ENCODE measurements around the gene CLINT1.
A peak's percentile ranks its signal among the peaks of the same experiment; 100 is the strongest.

Gene CLINT1

DNA sequence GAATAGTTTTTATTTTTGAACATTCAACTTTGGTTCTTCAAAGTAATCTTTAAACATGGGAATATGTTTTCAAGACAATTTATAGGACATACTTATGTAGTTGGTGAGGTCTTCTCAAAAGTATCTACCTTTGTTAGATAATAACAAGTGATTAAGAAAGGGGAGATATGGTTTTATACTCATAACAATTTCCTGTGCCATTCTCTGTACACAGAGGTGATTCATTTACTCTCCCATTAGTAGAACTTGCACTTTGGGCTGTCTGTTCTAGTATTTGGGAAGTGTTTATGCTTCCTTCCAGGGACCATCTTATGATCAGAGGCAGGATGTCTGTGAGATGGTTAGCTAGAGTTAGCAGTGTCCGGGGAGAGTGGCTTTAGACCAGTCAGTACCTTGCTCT is 100.2 kb downstream of the CLINT1 start:
- DNase-seq (ENCODE audit: low spot score): no peak

DNA sequence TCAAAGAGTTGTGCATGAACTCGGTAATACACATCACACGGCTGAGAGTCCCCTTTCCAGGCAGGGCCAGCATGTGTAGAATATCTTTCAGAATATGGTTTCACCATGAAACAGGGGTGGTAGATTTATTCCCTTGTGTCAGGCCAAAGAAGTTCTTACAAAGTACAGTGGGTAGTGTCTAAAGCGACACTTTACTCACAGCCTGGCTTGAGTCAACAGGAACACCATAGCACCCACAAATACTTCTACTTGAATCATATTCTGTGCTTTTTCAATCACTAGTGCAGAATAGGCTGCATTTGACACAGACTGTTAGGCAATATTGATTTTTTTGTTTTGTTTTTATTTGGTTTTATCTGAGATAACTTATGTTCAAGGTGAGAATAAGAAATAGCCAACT is 102.8 kb downstream of the CLINT1 start:
- no peak for DNase-seq (ENCODE audit: low spot score)

DNA sequence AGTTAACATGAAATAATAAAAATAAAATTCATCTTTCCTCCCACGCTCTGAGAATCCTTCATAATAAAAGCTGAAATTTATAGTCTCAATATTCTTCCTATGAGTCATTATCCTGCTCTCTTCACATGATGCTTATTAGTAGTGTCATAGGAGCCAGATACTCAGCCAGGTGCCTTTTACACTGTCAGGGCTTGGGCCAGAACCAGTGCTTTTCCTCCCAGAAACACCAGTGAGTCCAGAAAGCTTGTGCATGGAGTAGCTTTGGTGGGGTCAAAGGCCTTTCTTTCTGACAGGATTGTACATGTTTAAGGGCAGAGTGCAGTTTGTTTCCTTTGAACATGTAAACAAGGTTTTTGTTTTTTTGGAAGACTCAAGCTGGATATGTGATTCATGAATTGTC is 108.6 kb downstream of the CLINT1 start:
- DNase-seq (ENCODE audit: low spot score): no peak

DNA sequence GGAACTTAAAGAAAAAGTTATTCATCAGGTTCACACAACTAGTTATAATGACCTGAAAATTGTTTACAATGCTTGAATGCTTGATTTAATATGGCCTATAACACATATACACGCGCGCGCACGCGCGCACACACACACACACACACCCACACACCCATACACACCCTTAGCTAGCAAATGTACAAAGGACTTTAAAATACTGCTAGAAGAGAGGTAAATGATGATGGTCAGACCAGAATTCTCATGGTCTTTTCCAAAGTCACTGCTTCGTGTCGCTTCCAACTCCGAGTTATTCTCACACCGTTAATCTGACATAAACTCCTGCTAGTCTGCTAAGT is 109.5 kb downstream of the CLINT1 start:
- DNase-seq (ENCODE audit: low spot score): no peak

DNA sequence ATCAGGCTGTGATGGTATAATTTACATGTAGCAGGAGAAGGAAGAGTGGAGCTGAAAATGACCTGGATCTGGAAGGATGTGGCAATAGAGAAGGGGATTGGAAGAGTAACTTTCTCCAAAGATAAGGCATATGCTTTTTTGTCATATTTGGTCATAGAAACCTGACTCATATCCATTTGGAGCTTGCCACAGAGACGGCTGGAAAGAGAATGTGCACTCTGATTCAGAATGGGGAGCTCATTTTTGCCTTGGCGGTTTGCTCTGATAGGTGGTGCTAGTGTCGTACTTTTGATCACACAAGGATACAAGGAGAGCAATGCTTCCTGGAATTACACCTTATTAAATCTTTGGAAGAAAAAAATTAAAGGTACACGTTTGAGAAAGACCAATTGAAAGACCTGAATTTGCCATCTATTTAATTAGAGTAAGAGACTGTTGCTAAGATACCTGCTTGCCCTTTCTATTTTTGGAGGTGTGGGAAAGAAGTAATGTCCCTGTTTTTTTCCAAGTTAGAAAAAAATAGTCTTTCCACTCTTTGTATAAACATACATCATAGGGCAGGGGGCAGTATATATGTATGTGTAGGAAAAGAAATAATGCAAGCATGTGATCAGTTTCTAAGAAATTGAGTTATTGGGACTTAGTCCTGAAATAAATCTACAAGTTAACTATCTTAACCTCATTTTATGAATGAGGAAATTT is 110.0 kb downstream of the CLINT1 start:
- no peak for DNase-seq (ENCODE audit: low spot score)

DNA sequence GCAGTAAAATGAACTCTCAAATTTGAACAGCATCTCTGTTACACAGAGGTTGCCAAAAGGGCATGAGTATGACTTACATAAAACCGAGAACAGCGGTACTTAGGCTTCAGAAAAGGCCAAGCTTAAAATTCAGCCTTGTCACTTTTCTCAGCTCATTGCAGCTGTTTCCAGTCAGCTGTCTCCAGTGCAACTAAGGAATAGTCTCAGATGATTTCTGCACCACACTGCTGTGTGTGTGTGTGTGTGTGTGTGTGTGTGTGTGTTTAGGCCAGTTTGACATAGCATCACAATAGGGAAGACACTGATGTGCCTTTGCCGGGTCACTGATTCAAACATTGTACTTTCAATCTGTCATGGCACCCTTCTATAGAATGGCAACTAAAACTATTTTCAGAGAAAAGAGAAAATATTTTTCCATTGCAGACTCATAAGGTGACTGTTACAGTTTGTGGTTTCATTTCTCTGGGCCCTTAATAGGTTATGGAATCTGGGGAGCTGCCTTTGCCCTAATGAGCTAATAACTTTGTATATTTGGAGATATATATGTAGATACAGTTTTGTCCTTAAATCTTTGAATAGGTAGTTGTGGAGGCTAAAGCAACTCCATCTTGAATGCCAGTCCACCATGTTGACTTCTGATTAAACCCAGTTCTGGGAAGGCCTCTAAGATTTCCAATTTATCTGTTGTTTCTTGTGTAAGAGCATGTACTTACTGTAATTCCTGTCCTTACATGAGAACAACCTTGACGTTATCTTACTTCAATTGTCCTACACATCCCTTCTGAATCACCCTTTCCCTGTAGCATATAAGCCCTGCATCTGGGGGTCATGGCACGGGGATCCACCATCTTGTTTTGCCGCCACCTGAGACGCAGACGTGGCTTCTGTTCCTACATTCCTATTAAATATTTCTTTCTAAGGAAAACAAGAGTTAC is 110.9 kb downstream of the CLINT1 start:
- no peak for DNase-seq (ENCODE audit: low spot score)

DNA sequence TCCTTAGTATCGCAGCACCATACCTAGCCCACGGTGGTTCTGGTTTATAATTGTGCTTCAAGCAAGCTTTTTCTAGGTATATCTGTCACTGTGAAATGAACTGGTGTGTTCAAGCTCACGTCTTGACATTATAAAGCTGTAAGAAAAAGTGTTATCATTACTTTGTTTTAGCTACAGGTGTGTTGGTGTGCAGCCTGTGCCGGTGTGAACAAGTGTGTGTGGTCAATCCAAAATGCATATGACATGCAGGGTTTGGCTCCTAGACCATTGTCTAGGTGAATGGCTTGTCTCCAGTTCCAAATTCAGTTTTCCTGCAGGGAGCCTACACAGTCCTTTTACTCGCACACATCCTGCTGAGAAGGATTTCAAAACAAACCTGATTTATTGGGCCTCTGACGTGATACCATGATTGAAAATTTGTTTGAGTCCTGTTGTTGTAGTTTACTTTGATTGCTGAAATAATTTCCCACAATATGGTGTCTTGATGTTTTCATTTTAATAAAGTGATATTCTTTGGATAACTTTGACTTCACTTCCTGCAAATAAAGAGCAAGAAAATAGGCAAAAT is 111.7 kb downstream of the CLINT1 start:
- no peak for DNase-seq (ENCODE audit: low spot score)

DNA sequence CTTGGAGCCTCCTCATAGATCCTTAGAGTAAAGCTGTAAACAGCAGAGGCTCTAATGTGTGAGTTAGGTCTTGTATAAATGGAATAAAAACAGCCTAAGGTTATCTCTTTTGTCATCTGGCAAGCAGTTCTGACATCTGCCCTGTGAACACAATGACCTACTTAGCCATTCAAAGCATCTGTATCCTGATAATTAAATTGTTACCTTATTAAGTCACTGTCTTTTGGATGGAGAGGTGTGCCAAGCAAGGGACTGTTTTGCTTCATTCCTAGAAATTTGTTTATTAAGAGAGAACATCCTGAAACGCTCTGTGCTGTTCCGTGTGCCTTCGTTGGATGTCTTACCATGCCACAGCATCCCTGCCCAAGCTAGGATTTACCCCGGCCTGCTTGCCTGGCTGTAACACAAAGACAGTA is 113.9 kb downstream of the CLINT1 start:
- DNase-seq (ENCODE audit: low spot score): no peak

DNA sequence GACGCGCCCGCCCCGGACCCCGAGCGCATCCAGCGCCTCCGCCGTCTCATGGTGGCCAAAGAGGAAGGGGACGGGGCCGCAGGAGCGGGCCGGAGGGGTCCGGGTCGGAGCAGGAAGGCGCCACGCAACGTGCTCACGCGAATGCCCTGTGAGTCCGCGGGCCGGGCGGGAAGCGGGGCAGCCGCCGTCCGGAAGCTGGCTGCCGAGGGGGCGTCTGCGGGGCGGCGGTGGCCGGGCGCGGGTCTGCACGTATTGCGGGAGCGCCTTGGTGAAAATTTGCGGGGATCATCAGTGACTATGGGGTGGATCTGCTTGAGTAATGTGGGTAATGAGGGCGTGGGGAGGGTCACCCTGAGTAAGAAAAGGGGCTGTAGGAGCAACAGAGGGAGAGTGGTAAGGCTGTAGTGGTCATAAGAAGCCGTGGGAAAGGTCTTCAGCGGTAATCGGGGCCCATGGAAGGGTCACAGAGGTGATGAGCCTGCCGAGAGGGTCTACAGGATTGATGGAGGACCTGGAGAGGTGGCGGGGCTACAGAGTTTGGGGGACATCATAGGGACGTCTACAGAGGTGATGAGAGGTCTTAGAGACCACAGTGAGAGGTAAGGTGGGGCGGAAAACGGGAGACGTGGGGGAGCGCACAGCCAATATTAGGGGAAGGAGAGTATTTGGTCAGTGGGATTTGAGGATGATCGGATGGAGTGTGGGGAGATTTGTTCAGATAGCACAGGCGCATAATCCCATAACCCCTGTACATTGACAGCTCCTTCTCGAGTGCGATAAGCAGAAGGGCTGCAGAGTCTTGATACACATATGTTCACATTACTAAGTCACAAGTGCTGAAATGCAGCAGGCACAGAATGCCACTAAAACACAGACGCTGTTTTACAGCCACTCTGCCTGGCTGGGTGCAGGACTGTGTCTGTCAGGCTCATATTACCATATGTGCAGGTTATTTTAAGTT is 114.6 kb downstream of the CLINT1 start:
- DNase-seq (ENCODE audit: low spot score): peak; percentile 74

DNA sequence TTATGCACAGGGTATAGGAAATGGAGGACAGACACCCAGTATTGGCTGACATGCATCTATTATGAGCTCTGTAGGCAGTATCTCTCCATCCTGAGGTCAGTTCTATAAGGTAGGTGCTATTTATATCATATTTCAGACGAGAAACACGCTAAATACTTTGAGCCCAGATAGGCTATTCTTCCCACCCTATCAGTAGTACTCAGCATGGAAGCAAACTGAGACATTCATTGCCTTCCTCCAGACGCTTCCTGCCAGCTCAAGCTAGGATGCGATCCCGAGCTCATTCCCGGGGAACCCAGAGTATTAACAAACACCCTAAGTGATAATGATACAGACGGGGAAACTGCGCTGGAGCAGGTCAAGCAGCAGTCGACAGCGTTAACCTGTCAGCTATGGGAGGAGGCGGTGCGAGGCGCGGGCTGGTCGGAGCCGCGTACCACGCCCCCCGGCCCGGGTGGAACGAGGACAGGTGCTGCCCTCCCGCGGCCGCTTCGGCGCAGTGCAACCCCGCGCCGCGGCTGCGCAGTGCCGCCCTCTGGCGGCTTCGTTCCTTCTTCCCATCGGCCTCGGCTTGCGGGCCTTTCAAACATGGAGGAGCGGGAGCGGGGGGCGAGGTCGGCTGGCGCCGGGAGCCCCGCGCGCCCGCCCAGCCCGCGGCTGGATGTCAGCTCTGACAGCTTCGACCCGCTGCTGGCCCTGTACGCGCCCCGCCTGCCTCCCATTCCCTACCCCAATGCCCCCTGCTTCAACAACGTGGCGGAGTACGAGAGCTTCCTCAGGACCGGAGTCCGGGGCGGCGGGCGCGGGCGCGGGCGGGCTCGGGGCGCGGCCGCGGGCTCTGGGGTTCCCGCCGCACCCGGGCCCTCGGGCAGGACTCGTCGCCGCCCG is 115.5 kb downstream of the CLINT1 start, which contains the start of gene LSM11:
Gene LSM11, plus strand, starts transcription at position 550 of the 888 bp plus-strand sequence. Its CDS starts 39 bp downstream, at position 589.
- peak; percentile 91 for DNase-seq (ENCODE audit: low spot score)

DNA sequence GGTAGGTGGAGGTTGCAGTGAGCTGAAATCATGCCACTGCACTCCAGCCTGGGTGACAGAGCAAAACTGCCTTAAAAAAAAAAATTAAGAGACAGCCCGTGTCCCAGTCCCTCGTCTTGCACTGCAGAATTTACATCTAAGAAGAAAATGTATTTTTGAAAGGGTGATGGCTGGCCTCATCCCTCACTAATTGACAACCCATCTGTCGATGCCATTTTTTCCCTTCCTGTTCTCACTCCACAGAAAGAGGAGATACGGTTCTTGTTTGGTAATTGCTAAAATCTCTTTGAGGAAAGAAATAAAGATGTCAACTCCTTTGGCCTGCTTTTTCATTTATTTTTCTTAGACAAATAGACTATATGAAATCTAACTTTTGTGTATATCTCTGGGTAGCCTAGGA is 117.8 kb downstream of the CLINT1 start:
- no peak for DNase-seq (ENCODE audit: low spot score)

DNA sequence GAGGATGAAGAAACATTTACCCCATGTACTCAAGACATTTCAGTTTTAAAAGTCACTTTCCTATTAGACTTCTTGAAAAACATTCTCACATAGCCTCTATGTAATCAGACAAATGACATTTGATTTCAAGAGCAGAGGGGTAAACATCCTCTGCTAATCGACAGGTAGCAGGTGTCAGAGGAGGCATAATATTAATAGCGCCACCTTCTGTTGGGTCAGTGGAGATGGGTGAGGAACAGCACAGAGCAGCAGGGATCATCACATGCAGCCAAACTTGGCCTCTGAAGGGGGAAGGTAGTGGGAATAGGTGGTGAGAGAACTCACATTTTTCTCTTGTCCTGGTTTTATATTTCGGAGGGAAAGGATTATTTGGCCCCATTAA is 118.7 kb downstream of the CLINT1 start:
- DNase-seq (ENCODE audit: low spot score): peak; percentile 52

DNA sequence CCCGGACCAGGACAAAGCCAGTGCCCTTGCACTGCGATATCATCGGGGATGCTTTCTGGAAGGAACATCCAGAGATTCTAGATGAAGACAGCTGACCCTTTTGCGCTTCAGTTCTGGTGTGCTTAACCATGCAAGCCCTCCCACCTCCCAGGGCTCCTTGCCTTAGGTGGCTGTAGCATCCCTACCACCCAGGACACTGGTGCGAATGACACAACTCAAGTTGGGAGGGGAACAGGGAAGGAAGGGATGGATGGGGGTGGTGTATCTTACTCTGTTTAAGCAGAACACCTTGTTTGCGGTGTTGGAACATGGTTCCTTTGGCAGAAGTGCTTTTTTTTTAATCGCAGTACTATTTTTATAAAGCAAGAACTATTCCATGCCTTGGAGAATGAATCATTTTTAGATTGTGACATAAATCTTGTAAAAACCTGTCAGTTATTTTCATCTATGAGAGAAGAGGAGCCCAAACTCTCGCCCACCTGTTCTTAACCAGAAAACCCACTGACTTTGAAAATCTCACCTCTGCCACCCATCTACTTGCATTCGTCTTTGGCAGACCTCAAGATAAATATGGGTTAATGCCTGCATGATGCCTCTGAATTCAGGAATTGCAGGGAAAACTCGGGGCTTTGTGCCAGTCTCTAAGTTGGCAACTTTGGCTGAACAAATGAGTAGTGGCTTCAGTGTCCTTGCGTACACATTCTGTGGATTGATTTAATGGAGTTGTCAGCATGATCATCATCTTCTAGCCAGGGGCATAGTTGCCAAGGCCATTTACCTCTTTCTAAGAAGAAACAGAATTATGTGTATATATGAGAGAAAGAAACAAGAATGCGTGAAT is 119.3 kb downstream of the CLINT1 start:
- DNase-seq (ENCODE audit: low spot score): no peak

DNA sequence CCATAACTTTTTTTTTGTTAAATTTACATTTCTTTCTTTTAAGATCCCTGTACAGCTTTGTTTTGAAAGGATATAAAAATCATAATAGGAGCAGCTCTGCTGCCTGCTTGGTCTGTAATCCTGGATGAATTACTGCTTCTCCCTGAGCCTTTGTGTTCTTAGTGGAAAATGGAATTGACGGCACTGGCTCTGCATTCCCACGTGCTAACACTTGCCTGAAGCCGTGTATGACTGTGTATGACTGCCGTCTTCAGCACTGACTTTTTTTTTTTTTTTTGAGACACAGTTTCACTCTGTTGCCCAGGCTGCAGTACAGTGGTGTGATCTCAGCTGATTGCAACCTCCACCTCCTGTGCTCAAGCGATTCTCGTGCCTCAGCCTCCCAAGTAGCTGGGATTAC is 123.0 kb downstream of the CLINT1 start:
- DNase-seq (ENCODE audit: low spot score): no peak
